CD14-positive monocyte (primary cell): Measurements from ENCODE around the gene ARPC2. TPM values are rescaled to one million over a fixed set of nuclear protein-coding genes. Genes with fewer than 3 reads are reported as not detected.

Experiments used
- DNase-seq, 3 donors: peaks; one replicate each; pipeline ENCODE4 v3.0.0-alpha.2; 2011 to 2022
- H2AFZ ChIP-seq: 2 replicates; pipeline ENCODE4 v1.6.0; 2012; ENCODE audit warnings: mild to moderate bottlenecking, low read depth, low read length, inconsistent platforms; ENCODE audit not compliant: insufficient read depth, poor library complexity, severe bottlenecking
- H3K27ac ChIP-seq, 2 donors: 1 replicate in 1 of 2; 2 replicates in 1 of 2; pipeline ENCODE4 v1.5.1; 2012 to 2013; ENCODE audit warnings: low read length in 2 of 2, control low read depth in 1 of 2, inconsistent platforms in 1 of 2, low read depth in 1 of 2, mild to moderate bottlenecking in 1 of 2
- H3K27me3 ChIP-seq, 2 donors: one replicate each; pipeline versions ENCODE4 v1.6.0 to v1.6.1; 2011 to 2013; ENCODE audit warnings: low read length in 2 of 2; ENCODE audit not compliant: control insufficient read depth in 2 of 2, insufficient read depth in 2 of 2
- H3K36me3 ChIP-seq, 2 donors: replicated peaks in 1 of 2; 1 replicate in 1 of 2; 2 replicates in 1 of 2; pipeline versions ENCODE4 v1.5.1 to v1.6.1; 2012 to 2013; ENCODE audit warnings: low read length in 2 of 2, control low read depth in 1 of 2, inconsistent platforms in 1 of 2, mild to moderate bottlenecking in 1 of 2; ENCODE audit not compliant: insufficient read depth in 2 of 2, control insufficient read depth in 1 of 2
- H3K4me1 ChIP-seq, 2 donors: 1 replicate in 1 of 2; 2 replicates in 1 of 2; pipeline versions ENCODE4 v1.5.1 to v1.6.1; 2012 to 2013; ENCODE audit warnings: low read length in 2 of 2, control low read depth in 1 of 2, inconsistent platforms in 1 of 2, mild to moderate bottlenecking in 1 of 2, moderate library complexity in 1 of 2; ENCODE audit not compliant: insufficient read depth in 2 of 2, control insufficient read depth in 1 of 2
- H3K4me2 ChIP-seq: replicated peaks from 2 replicates; pipeline ENCODE3; 2012; ENCODE audit warnings: low read length, moderate library complexity, mild to moderate bottlenecking; ENCODE audit not compliant: poor library complexity, severe bottlenecking; ENCODE audit errors: extremely low read depth
- H3K4me3 ChIP-seq, 3 experiments: fragments of 200-600 bp in 1 of 3; sonication (generic) in 1 of 3; replicated peaks in 1 of 3; 1 replicate in 2 of 3; 2 replicates in 1 of 3; pipeline ENCODE4 v1.5.1; 2011 to 2013; ENCODE audit warnings: low read length in 3 of 3, mild to moderate bottlenecking in 3 of 3, control low read depth in 2 of 3, low read depth in 2 of 3, inconsistent platforms in 1 of 3, moderate library complexity in 1 of 3
- H3K79me2 ChIP-seq: 2 replicates; pipeline ENCODE4 v1.6.0; 2012; ENCODE audit warnings: mild to moderate bottlenecking, control low read depth, inconsistent platforms, low read length, moderate library complexity; ENCODE audit not compliant: insufficient read depth
- H3K9ac ChIP-seq: 2 replicates; pipeline ENCODE4 v1.6.0; 2017; ENCODE audit warnings: low read length, mild to moderate bottlenecking; ENCODE audit not compliant: insufficient read depth, poor library complexity, severe bottlenecking
- H3K9me3 ChIP-seq, 2 donors: replicated peaks in 1 of 2; 1 replicate in 1 of 2; 2 replicates in 1 of 2; pipeline versions ENCODE4 v1.5.1 to v1.6.1; 2012 to 2013; ENCODE audit warnings: low read length in 2 of 2, control low read depth in 1 of 2; ENCODE audit not compliant: control insufficient read depth in 1 of 2, insufficient read depth in 1 of 2
- H4K20me1 ChIP-seq: 2 replicates; pipeline ENCODE4 v1.6.0; 2012; ENCODE audit warnings: mild to moderate bottlenecking, low read length, control low read depth, moderate library complexity; ENCODE audit not compliant: insufficient read depth
- H3K27ac Mint-ChIP-seq, 7 donors: one replicate each; pipeline ENCODE4 v1.8.0; 2020; ENCODE audit warnings: mild to moderate bottlenecking in 7 of 7, mixed read lengths in 7 of 7, moderate library complexity in 6 of 7, inconsistent platforms in 2 of 7
- H3K27me3 Mint-ChIP-seq, 3 donors: one replicate each; pipeline ENCODE4 v1.8.0; 2021 to 2022; ENCODE audit warnings: low read depth in 3 of 3, mild to moderate bottlenecking in 3 of 3, mixed read lengths in 3 of 3, moderate library complexity in 3 of 3, inconsistent platforms in 1 of 3
- H3K36me3 Mint-ChIP-seq, 2 donors: one replicate each; pipeline ENCODE4 v1.8.0; 2020; ENCODE audit warnings: mixed read lengths in 2 of 2, inconsistent platforms in 1 of 2, mild to moderate bottlenecking in 1 of 2
- H3K4me1 Mint-ChIP-seq: one replicate; pipeline ENCODE4 v1.8.0; 2020; ENCODE audit warnings: mild to moderate bottlenecking, mixed read lengths
- H3K4me3 Mint-ChIP-seq, 2 donors: one replicate each; pipeline ENCODE4 v1.8.0; 2020; ENCODE audit warnings: mild to moderate bottlenecking in 2 of 2, mixed read lengths in 2 of 2, moderate library complexity in 1 of 2
- H3K9me3 Mint-ChIP-seq, 7 donors: one replicate each; pipeline ENCODE4 v1.8.0; 2020 to 2022; ENCODE audit warnings: mixed read lengths in 7 of 7, mild to moderate bottlenecking in 6 of 7, moderate library complexity in 6 of 7, inconsistent platforms in 2 of 7
- WGBS: methylation state at CpG from one replicate; pipeline ENCODE4 v1.1.5; 2013; ENCODE audit warnings: missing lambda C conversion rate; ENCODE audit not compliant: insufficient coverage; 5-methylcytosine and 5-hydroxymethylcytosine counted together
- intact Hi-C, 2 donors: fragments of 100-400 bp; cut with micrococcal nuclease; formaldehyde crosslinking; loops; one replicate each; pipeline versions ENCODE4 v1.15.0 to v1.15.1; 2023
- polyA plus RNA-seq, 3 donors: library from polyadenylated mRNA; depleted of rRNA in 1 of 3; unstranded in 2 of 3; stranded (reverse) in 1 of 3; fragments of 300-500 nt in 2 of 3; fragments of >200 nt in 1 of 3; fragmentation: Illumina TruSeq in 2 of 3; gene quantifications; 1 replicate in 2 of 3; 2 replicates in 1 of 3; pipeline ENCODE4 v1.2.3, GENCODE V29; 2012 to 2021
- TF ChIP-seq, protein P1 (sequence below): fragments of 200-600 bp; IDR thresholded peaks from one replicate; pipeline ENCODE4 v1.8.0; 2022; ENCODE audit warnings: antibody characterized with exemption, mild to moderate bottlenecking

ARPC2 gene
- polyA plus RNA-seq, 3 donors: 640 to 1,227 (median 1,162) TPM

DNA sequence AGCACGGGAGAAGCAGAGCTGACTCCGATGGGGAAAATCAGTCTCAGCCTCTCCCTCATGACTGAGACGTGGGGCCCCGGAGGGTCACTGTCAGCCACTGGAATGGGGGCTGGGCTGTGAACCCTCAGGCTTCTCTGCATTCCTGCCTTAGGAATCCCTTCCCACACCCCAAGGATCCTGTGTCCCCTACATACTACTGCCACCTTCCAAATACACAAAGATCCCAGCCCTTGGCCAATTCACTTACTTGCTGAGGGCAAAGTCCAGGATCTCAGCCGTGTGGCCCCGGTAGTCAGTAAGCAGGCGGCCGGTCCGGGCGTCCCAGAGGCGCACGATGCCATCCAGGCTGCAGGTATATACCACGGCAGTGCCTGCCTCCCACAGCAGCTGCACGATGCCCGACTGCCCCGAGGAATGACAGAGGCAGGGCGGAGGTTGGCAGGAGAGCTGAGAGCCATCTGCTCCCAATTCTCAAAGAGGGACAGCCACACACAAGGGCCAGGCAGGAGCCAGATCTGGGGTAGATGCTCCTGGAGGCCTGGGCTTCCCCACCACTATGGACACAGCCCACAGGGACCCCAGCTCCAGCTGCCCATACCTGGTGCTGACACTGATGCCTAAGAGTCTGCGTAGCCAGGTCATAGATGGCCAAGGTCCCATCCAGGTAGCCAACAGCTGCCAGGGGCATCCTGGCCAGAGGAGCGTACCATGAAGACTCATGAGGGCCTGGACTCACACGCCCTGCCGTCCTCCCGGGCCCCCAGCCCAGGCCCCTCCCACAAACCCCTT lies 48.0 kb downstream of the ARPC2 start:
- Histone ChIP-seq H3K9me3 (no peaks in the 10 kb centered on the region), H4K20me1 (peaks cover 73% of the 10 kb centered on the region), H3K79me2 (peaks cover 95% of the 10 kb centered on the region), H3K4me1 (peaks cover 57 to 65% of the 10 kb centered on the region in 2 donors), H3K36me3 (peaks cover 49 to 56% of the 10 kb centered on the region in 2 donors), H2AFZ (no peak overlapping the region), H3K4me3 (no peak overlapping the region), H3K27ac (peak overlapping the region; percentile 59 to 93), H3K9ac (no peak overlapping the region), H3K4me2 (no peak overlapping the region), H3K27me3 (no peaks in the 10 kb centered on the region)
- no peaks in the 10 kb centered on the region for H3K9me3 Mint-ChIP-seq
- 96% methylated on average over 22 of the region's 22 CpGs for WGBS
- TF ChIP-seq, protein P1, sequence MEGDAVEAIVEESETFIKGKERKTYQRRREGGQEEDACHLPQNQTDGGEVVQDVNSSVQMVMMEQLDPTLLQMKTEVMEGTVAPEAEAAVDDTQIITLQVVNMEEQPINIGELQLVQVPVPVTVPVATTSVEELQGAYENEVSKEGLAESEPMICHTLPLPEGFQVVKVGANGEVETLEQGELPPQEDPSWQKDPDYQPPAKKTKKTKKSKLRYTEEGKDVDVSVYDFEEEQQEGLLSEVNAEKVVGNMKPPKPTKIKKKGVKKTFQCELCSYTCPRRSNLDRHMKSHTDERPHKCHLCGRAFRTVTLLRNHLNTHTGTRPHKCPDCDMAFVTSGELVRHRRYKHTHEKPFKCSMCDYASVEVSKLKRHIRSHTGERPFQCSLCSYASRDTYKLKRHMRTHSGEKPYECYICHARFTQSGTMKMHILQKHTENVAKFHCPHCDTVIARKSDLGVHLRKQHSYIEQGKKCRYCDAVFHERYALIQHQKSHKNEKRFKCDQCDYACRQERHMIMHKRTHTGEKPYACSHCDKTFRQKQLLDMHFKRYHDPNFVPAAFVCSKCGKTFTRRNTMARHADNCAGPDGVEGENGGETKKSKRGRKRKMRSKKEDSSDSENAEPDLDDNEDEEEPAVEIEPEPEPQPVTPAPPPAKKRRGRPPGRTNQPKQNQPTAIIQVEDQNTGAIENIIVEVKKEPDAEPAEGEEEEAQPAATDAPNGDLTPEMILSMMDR: no peak
- no peaks in the 10 kb centered on the region for H3K27me3 Mint-ChIP-seq
- DNase-seq: no peak
- intact Hi-C loops: loop anchor here in 1 of 2 donors (5.0 kb wide), 1 partner anchor 43 kb away; no protein-coding TSS in a partner anchor
- no peak overlapping the region for H3K4me3 Mint-ChIP-seq
- peak overlapping the region in 5 of 7 donors; percentile 26 to 89 (median 82) for H3K27ac Mint-ChIP-seq
- peaks cover 39 to 55% of the 10 kb centered on the region in 2 donors for H3K36me3 Mint-ChIP-seq
- peaks cover 74% of the 10 kb centered on the region for H3K4me1 Mint-ChIP-seq

- no peak overlapping the region for H3K4me3 Mint-ChIP-seq
These were observed 48.6 kb downstream of the ARPC2 start for GRCh38 chr2:218265626-218266025.

More at GRCh38 chr2:218265626-218266025, 48.6 kb downstream of the ARPC2 start:
- H3K27ac Mint-ChIP-seq: peak overlapping the region in 4 of 7 donors; percentile 41 to 89 (median 85)
- Histone ChIP-seq H3K4me1 (peaks cover 53 to 60% of the 10 kb centered on the region in 2 donors), H3K27me3 (no peaks in the 10 kb centered on the region), H3K36me3 (peaks cover 49 to 56% of the 10 kb centered on the region in 2 donors), H3K79me2 (peaks cover 92% of the 10 kb centered on the region), H2AFZ (no peak overlapping the region), H3K9ac (no peak overlapping the region), H4K20me1 (peaks cover 73% of the 10 kb centered on the region), H3K4me2 (no peak overlapping the region), H3K27ac (peak overlapping the region in 1 of 2 donors; percentile 93), H3K9me3 (no peaks in the 10 kb centered on the region), H3K4me3 (no peak overlapping the region)
- TF ChIP-seq, protein P1: no peak
- intact Hi-C loops: no loop called here
- DNase-seq: no peak
- H3K4me1 Mint-ChIP-seq: peaks cover 68% of the 10 kb centered on the region
- WGBS: 99% methylated on average over 8 of the region's 8 CpGs
- H3K36me3 Mint-ChIP-seq: peaks cover 39 to 55% of the 10 kb centered on the region in 2 donors
- no peaks in the 10 kb centered on the region for H3K9me3 Mint-ChIP-seq
- H3K27me3 Mint-ChIP-seq: no peaks in the 10 kb centered on the region
